Measurements from ENCODE around the gene ZAP70. TPM values are rescaled to one million over a fixed set of nuclear protein-coding genes. Genes with fewer than 3 reads are reported as not detected.

ZAP70 gene
- total and polyA plus RNA-seq, 2 donors (not counting 1 experiment from before 2014, with no cell fraction given), result 3.4 to 20.5 TPM

DNA sequence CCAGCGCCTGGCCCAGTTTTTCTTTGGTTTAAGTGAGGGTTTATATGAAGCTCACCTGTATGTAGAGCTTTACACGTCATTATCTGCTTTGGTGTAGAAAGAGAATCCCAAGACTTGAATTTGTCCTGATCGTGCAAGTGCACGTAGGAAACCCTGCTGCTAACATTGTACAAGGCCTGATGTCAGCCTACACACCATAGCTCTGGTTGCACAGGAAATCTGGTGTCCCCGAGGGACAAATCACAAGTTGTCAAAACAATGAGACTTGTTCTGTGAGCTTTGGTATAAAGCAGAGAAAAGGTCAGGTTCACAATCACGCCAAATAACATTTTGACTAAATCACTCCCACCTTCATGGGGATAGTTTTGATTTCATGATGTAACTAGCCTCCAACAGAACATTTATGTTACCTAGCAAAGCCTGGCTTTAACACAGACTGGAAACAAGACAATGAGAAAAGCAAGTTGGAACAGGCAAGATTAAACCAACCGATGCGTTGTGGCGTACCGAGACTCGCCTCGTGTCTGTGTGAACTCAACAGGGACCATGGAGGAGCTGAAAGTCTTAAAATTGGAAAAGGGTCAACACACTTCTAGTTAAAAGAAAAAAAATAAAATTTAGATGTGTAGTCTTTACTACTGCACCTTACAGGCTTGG lies 41.4 kb downstream of the ZAP70 start:
- H3K9me3 ChIP-seq (ENCODE audit: control extremely low read depth in 1 of 3, control insufficient read depth in 2 of 3, insufficient read depth in 1 of 3, low read length in 2 of 3), result no peaks in the 10 kb centered on the region
- Mint-ChIP-seq H3K4me3 (no peak overlapping the region), H3K27ac (no peak overlapping the region), H3K4me1 (peaks cover 4% of the 10 kb centered on the region), H3K9me3 (ENCODE audit: insufficient read depth) (no peaks in the 10 kb centered on the region), H3K27me3 (no peaks in the 10 kb centered on the region)
- no peaks in the 10 kb centered on the region for H4K20me1 ChIP-seq (ENCODE audit: control insufficient read depth, insufficient read depth, low read length, poor library complexity, severe bottlenecking)
- H3K4me2 ChIP-seq (replicated peaks; ENCODE audit: low read depth, low read length, poor library complexity, severe bottlenecking), result no peak overlapping the region
- DNase-seq (no peak), ATAC-seq (ENCODE audit: low read depth) (no peak)
- H3K27ac ChIP-seq (ENCODE audit: low read length in 2 of 2), result no peak overlapping the region
- ChIA-PET CTCF (interaction anchor here (6.1 kb wide), 1 partner anchor 13 kb away, joined by 36 read pairs; no protein-coding TSS in a partner anchor), POLR2A (no interaction called here)
- TF ChIP-seq, protein P1, sequence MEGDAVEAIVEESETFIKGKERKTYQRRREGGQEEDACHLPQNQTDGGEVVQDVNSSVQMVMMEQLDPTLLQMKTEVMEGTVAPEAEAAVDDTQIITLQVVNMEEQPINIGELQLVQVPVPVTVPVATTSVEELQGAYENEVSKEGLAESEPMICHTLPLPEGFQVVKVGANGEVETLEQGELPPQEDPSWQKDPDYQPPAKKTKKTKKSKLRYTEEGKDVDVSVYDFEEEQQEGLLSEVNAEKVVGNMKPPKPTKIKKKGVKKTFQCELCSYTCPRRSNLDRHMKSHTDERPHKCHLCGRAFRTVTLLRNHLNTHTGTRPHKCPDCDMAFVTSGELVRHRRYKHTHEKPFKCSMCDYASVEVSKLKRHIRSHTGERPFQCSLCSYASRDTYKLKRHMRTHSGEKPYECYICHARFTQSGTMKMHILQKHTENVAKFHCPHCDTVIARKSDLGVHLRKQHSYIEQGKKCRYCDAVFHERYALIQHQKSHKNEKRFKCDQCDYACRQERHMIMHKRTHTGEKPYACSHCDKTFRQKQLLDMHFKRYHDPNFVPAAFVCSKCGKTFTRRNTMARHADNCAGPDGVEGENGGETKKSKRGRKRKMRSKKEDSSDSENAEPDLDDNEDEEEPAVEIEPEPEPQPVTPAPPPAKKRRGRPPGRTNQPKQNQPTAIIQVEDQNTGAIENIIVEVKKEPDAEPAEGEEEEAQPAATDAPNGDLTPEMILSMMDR (IDR thresholded peaks at IDR 0.05), result no peak
- TF ChIP-seq EZH2 (IDR thresholded peaks at IDR 0.05; ENCODE audit: borderline replicate concordance, insufficient read depth, low read depth, low read length, poor library complexity, severe bottlenecking), result no peak
- peaks cover 0 to 79% of the 10 kb centered on the region in 2 experiments for H3K36me3 ChIP-seq (replicated peaks in 1 of 2; ENCODE audit: control extremely low read depth in 1 of 2, control insufficient read depth in 1 of 2, extremely low read depth in 1 of 2, insufficient read depth in 2 of 2, low read length in 1 of 2)
- no peak overlapping the region for H3K4me3 ChIP-seq (ENCODE audit: control extremely low read depth in 1 of 5, extremely low read depth in 1 of 5, insufficient read depth in 1 of 5, low read depth in 2 of 5, low read length in 4 of 5)
- WGBS (ENCODE audit: insufficient coverage), result 84% methylated on average over 6 of the region's 12 CpGs
- no peak overlapping the region for H2AFZ ChIP-seq (ENCODE audit: insufficient read depth, low read depth, low read length, poor library complexity, severe bottlenecking)
- no peaks in the 10 kb centered on the region for H3K79me2 ChIP-seq (ENCODE audit: control insufficient read depth, insufficient read depth, low read length)
- no peaks in the 10 kb centered on the region for H3K4me1 ChIP-seq (ENCODE audit: control insufficient read depth in 2 of 2, insufficient read depth in 2 of 2, low read length in 2 of 2)
- H3K27me3 ChIP-seq (replicated peaks in 1 of 4; ENCODE audit: control extremely low read depth in 1 of 4, control insufficient read depth in 3 of 4, insufficient read depth in 4 of 4, low read length in 3 of 4), result no peaks in the 10 kb centered on the region
- intact Hi-C loops (cut with micrococcal nuclease), result no loop called here
- no peak overlapping the region for H3K9ac ChIP-seq (ENCODE audit: low read length)

GRCh38 chr2:97755491-97755890 lies 42.1 kb downstream of the ZAP70 start:
- POLR2A ChIA-PET, result no interaction called here
- whole genome bisulfite sequencing (ENCODE audit: insufficient coverage), result no CpG with 5 or more reads among the region's 2 CpGs

More at GRCh38 chr2:97755491-97755890, 42.1 kb downstream of the ZAP70 start:
- no peak overlapping the region for H3K4me3 ChIP-seq (ENCODE audit: control extremely low read depth in 1 of 5, extremely low read depth in 1 of 5, insufficient read depth in 1 of 5, low read depth in 2 of 5, low read length in 4 of 5)
- H3K79me2 ChIP-seq (ENCODE audit: control insufficient read depth, insufficient read depth, low read length), result no peaks in the 10 kb centered on the region
- H3K9me3 ChIP-seq (ENCODE audit: control extremely low read depth in 1 of 3, control insufficient read depth in 2 of 3, insufficient read depth in 1 of 3, low read length in 2 of 3), result no peaks in the 10 kb centered on the region
- no peak overlapping the region for H3K27ac ChIP-seq (ENCODE audit: low read length in 2 of 2)
- CTCF ChIA-PET, result interaction anchor here (6.1 kb wide), 1 partner anchor 14 kb away, joined by 36 read pairs; no protein-coding TSS in a partner anchor
- TF ChIP-seq, protein P1 (IDR thresholded peaks at IDR 0.05), result no peak
- TF ChIP-seq EZH2 (IDR thresholded peaks at IDR 0.05; ENCODE audit: borderline replicate concordance, insufficient read depth, low read depth, low read length, poor library complexity, severe bottlenecking), result no peak
- H3K4me2 ChIP-seq (replicated peaks; ENCODE audit: low read depth, low read length, poor library complexity, severe bottlenecking), result no peak overlapping the region
- ATAC-seq (ENCODE audit: low read depth), result no peak
- peaks cover 0 to 81% of the 10 kb centered on the region in 2 experiments for H3K36me3 ChIP-seq (replicated peaks in 1 of 2; ENCODE audit: control extremely low read depth in 1 of 2, control insufficient read depth in 1 of 2, extremely low read depth in 1 of 2, insufficient read depth in 2 of 2, low read length in 1 of 2)
- no peak overlapping the region for H2AFZ ChIP-seq (ENCODE audit: insufficient read depth, low read depth, low read length, poor library complexity, severe bottlenecking)
- peak overlapping the region; percentile 10 for H3K27ac Mint-ChIP-seq
- intact Hi-C loops (cut with micrococcal nuclease), result no loop called here
- no peak overlapping the region for H3K9ac ChIP-seq (ENCODE audit: low read length)
- H3K27me3 Mint-ChIP-seq, result no peaks in the 10 kb centered on the region
- H3K4me1 Mint-ChIP-seq, result peaks cover 4% of the 10 kb centered on the region
- no peaks in the 10 kb centered on the region for H3K27me3 ChIP-seq (replicated peaks in 1 of 4; ENCODE audit: control extremely low read depth in 1 of 4, control insufficient read depth in 3 of 4, insufficient read depth in 4 of 4, low read length in 3 of 4)
- H3K4me3 Mint-ChIP-seq, result no peak overlapping the region
- DNase-seq, result no peak
- no peaks in the 10 kb centered on the region for H4K20me1 ChIP-seq (ENCODE audit: control insufficient read depth, insufficient read depth, low read length, poor library complexity, severe bottlenecking)
- H3K9me3 Mint-ChIP-seq (ENCODE audit: insufficient read depth), result no peaks in the 10 kb centered on the region
- no peaks in the 10 kb centered on the region for H3K4me1 ChIP-seq (ENCODE audit: control insufficient read depth in 2 of 2, insufficient read depth in 2 of 2, low read length in 2 of 2)
